ENCODE measurements around the gene AGR2.
"Not testable (repeated sequence)": the region's sequence is repeated elsewhere in the genome, so short reads cannot be mapped to it uniquely, and the experiment has no call there.

The AGR2 gene

DNA sequence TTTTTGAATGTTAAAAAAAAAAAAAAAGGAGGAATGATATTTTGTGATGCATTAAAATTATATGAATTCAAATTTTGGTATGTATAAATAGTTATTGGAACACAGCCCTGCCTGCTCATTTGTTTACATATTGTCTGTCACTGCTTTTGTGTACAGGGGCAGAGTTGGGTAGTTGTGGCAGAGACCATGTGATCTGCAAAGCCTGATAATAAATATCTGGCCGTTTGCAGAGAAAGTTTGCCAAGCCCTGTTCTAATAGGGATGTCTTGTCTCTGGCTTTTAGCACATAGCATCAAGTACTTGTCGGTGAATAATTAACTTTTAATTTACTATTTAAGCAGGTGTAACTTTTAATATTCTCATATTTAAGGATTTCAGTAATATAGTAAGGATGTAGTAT is 31.5 kb downstream of the AGR2 start:
- no peak for DNase-seq

- DNase-seq, result no peak
Observed at GRCh38 chr7:16770657-16771329, 34.0 kb downstream of the AGR2 start.

DNA sequence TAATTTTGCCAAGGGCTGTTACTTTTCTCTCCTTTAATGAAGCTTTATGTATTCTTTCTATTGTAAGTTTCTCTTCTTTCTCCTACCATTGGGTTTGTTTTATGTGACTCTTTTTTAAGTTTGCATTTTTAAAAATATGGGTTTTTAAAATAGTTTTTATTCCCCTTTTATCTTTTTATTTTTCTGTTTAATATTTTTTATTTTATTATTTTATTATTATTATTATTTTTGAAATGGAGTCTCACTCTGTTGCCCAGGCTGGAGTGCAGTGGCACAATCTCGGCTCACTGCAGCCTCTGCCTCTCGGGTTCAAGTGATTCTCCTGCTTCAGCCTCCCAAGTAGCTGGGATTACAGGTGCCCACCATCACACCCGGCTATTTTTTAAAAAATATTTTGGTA is 34.8 kb downstream of the AGR2 start:
- DNase-seq, result not testable (repeated sequence)

- DNase-seq, result no peak
Observed at GRCh38 chr7:16765436-16765859, 39.4 kb downstream of the AGR2 start.

DNA sequence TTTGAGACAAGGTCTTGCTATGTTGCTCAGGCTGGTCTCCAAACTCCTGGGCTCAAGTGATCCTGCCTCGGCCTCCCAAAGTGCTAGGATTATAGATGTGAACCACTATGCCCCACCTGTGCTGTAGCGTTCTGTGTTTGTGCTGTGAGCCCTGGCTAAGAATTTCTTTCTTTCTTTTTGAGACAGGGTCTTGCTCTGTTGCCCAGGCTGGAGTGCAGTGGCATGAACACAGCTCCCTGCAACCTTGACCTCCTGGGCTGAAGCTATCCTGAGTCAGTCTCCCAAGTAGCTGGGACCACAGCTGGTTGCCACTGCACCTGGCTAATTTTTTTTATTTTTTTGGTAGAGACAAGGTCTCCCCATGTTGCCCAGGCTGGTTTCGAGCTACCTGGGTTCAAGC is 39.9 kb downstream of the AGR2 start:
- no peak for DNase-seq

GRCh38 chr7:16762177-16762576 is 42.6 kb downstream of the AGR2 start:
- no peak for DNase-seq

DNA sequence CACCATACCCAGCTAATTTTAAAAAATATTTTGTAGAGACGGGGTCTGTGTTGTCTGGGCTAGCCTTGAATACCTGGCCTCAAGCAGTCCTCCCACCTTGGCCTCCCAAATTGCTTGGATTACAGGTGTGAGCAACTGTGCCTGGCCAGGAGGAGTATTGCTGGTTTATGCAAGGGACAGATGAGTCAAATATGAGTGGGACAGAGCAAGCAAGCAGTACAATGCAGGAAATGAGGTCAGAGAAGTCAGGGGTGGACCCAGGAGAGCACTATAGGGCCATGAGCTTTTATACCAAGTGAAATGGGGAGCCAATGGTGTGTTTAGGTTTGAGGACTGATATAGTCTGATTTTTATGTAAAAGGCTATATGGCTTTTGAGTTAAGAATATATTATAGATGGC is 45.0 kb downstream of the AGR2 start:
- DNase-seq, result no peak

- no peak for DNase-seq
Observed at GRCh38 chr7:16758631-16759611, 45.9 kb downstream of the AGR2 start.

DNA sequence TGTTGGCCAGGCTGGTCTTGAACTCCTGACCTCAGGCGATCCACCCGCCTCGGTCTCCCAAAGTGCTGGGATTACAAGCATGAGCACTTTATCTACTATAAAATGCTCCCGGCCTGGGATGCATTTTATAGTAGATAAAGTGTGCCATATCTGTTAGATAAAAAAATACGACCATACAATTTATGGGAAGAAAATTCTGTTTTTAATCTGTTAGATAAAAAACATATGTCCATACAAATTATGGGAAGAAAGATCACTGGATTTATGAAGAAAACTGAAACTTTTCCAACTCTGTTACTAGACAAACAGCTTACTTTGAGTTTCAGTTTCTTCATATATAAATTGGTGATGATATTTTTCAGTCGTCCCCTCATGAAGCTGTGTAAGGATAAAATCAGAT is 46.8 kb downstream of the AGR2 start:
- no peak for DNase-seq

DNA sequence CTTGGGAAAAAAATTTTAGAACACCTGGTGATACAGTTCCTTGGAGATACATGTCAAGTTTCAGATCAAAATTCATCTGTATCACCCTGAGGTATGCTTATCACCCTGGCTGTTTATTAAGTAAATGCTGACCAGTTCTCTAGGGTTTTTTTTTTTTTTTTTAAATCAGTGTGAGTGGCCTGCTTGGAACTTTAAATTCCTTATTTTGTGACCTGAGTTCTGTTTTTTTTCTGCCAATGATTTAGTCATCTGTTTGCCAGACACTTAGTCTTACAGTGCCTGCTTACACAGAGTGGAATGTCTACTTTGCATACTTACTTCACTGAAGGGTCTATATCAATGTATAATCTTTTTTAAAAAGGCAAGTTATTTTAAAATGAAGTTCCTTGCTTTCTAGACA is 49.4 kb downstream of the AGR2 start:
- no peak for DNase-seq

DNA sequence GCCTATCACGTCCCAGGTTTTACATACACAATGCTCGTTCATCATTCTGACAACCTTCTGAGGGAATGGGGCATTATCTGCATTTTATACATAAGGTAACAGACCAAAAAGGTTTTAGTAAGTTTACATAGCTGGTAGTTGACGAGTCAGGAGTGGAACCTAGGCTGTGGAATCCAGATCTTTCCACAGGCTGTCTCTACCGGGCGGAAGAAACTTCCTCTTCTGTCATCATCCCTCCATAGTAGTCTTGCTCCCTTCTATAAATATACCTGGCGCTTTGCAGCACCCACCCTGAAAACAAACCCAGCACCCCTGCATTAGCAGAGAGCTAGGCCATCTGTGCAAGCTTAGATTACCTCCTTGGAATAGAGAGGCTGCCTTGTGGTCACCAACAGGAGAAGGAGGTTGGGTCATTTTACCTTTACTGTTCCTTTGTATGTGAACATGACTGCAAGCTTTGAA is 49.9 kb downstream of the AGR2 start:
- no peak for DNase-seq

- no peak for DNase-seq
Observed at GRCh38 chr7:16753932-16754855, 50.6 kb downstream of the AGR2 start.

- DNase-seq, result peak; percentile 45
Observed at GRCh38 chr7:16753102-16753931, 51.5 kb downstream of the AGR2 start, which contains the start of gene TSPAN13. Gene TSPAN13 (plus strand): TSS chr7:16753755. CDS start chr7:16753968, 213 bp downstream.

- DNase-seq, result no peak
Observed at GRCh38 chr7:16747102-16747501, 57.7 kb downstream of the AGR2 start.

DNA sequence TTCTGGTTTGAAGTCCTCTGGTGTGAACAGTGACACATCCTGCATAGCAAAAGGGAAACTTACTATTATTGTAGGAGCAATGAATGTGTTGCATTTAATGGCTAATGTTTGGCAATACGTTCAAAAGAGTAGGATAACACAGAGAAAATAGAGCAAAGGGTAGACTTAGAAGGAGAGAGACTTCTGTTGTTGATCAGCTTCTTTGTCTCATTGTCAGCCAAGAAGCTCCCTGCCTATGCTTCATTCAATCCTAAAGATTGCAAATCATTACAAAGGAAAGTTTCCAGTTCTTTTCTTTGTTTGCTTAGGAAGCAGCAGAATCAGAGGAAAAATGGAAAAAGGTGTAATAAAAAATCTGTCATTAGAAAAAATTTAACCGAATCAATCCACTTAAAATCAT is 59.2 kb downstream of the AGR2 start:
- DNase-seq, result no peak

DNA sequence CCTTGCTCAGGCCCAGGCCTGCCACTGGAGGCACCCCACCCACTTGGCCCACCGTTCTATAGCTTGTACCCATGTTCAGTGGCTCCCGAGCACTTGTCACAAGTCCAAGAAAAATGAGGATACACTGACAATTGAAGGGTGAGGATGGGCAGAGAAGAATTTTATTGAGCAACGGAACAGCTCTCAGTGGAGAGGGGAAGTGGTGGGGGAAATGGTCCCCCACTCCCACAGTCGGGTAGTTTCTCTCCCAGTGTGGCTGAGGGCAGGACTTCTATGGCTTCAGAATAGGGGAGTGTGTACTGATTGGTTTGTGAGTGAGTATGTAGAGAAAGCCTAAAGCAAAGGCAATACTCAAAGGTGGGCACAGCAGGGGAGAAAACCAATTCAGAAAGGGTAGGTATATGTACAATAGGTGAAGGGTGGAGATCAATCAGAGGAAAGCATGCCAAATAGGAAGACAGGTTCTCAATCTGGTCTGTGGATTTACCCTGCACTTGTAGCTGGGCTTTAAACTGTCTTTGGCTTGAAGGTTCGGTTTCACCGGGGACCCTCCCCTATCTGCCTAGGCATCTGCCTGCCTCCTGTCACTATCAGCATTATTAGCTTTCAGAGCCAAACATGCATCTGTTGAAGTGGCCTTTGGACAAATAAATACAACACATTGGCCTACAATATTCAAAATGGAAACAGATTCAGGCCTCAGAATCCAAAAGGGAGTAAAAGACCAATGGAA is 60.1 kb downstream of the AGR2 start:
- DNase-seq, result no peak

DNA sequence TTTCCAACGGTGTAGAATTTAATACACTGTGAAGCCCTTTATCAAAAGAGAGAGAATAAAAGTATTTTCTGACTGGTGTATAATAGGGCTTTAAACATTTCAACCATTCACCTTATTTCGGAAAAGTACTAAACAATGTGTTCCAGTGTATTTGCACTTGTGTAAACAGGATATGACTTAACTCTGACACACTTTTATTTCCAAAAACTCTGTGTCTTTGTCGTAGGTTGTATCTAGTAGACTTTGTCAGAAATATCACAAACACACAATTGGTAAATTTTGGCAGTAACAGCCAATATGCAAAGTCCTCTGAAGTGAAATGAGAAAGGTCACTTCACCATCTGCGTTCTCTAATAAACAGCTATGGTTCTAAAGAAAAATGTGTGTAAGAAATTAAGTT is 61.6 kb downstream of the AGR2 start:
- DNase-seq, result no peak

DNA sequence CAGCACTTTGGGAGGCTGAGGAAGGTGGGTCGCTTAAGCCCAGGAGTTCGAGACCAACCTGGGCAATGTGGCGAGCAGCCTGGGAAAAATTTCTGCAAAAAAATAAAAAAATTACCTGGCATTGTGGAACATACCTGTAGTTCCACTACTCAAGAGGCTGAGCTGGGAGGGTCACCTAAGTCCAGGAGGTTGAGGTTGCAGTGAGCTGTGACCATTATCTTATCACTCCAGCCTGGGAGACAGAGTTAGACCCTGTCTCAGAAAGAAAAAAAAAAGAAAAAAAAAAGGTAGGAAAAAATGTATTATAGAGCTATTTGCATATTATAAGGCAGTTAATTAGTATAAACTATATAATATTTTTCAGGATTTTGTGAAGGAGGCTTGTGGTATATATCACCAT is 62.3 kb downstream of the AGR2 start:
- DNase-seq, result no peak
